ENCODE measurements around the gene FABP1.

The FABP1 gene

DNA sequence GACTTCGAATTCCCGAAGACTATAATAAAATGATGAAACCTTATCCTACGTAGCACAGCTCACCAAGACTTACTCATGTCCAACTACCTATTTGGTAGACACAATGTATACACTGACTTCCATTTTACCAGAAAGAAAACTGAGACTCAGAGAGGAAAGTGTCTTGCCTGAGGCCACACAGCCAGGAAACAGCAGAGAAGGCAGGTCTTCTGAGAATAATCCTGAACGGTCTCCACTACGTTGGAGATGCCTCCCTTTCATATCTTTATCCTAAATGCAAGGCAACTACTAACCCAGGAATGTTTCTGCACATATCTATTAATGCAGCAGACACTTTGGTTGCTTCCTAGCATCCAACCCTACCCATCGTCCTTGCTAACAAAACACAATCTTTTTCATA lies 11.9 kb upstream of the FABP1 start:
- Histone ChIP-seq H3K9me3 (ENCODE audit: control insufficient read depth, low read length) (no peaks in the 10 kb centered on the region), H3K27ac (ENCODE audit: insufficient read depth, low read length, poor library complexity, severe bottlenecking) (no peak overlapping the region), H3K36me3 (ENCODE audit: control insufficient read depth, insufficient read depth, low read length) (no peaks in the 10 kb centered on the region), H3K4me1 (ENCODE audit: control insufficient read depth, insufficient read depth, low read length, poor library complexity, severe bottlenecking) (no peaks in the 10 kb centered on the region), H3K27me3 (replicated peaks; ENCODE audit: control insufficient read depth, insufficient read depth, low read length, poor library complexity, severe bottlenecking) (no peaks in the 10 kb centered on the region), H3K4me3 (ENCODE audit: insufficient read depth, low read depth, low read length, poor library complexity, severe bottlenecking) (no peak overlapping the region)
- no peak for DNase-seq

DNA sequence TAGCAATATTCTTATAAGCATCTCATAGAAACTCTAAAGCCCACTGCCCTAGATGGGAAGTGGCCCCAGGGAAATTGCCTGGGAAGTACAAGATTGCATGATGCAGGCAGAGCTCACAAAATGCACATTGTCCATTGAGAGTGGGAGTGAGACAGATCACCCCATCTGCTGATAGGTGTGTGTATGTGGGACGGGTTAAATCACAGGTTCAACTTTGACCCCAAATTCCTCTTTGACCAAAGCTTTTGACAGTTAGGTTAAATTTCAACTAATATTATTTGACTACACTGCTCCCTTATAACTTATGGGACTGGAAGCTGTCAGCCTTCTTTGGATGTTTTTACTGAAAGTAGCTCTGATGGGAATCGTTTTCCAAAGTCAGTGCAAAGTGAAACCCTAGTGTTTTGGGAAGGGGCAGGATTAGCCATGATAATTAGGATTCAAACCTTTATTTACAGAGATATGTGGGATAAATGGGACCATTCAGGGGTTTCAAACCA lies 11.4 kb upstream of the FABP1 start:
- H3K36me3 ChIP-seq (ENCODE audit: control insufficient read depth, insufficient read depth, low read length): no peaks in the 10 kb centered on the region
- no peak overlapping the region for H3K27ac ChIP-seq (ENCODE audit: insufficient read depth, low read length, poor library complexity, severe bottlenecking)
- H3K9me3 ChIP-seq (ENCODE audit: control insufficient read depth, low read length): no peaks in the 10 kb centered on the region
- H3K27me3 ChIP-seq (replicated peaks; ENCODE audit: control insufficient read depth, insufficient read depth, low read length, poor library complexity, severe bottlenecking): no peaks in the 10 kb centered on the region
- no peak for DNase-seq
- H3K4me3 ChIP-seq (ENCODE audit: insufficient read depth, low read depth, low read length, poor library complexity, severe bottlenecking): no peak overlapping the region
- H3K4me1 ChIP-seq (ENCODE audit: control insufficient read depth, insufficient read depth, low read length, poor library complexity, severe bottlenecking): no peaks in the 10 kb centered on the region

DNA sequence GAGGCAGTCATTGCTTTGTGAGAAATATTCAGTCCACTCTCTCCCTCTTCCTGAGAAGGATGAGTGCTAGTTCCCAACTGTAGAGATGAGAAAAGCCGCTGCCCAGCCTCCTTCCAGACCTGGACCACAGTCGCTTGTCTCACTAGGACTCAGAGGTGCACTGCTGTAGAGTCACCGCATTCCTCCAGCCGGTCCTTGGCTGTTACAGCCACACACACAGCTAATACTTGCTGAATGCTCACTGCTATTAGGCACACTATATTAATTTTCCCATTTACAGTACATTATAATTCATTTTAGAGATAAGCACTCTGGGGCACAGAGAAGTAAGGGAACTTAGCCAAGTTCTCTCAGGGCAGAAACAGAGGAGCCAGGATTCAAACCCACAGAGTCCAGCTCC lies 10.0 kb upstream of the FABP1 start:
- no peaks in the 10 kb centered on the region for H3K27me3 ChIP-seq (replicated peaks; ENCODE audit: control insufficient read depth, insufficient read depth, low read length, poor library complexity, severe bottlenecking)
- no peak for DNase-seq

DNA sequence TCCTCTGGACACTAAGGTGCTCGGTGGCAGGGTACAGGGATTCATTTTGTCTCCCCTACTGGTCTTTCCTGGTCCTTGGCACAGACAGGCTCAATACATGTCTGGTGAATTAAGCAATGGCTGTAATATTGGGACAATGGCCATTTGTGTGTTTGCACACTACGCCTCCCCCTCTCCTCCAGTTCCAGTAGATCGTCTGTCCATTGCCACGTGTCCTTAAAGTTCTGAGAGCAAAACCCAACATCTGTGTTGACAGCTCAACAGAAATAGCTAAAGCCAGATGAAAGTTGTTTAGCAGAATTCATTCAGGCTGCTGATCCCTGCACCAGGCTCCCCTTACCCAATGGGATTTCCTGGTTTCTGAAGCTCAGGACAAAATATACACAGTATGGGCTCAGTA lies 9.0 kb upstream of the FABP1 start:
- Histone ChIP-seq H3K4me3 (ENCODE audit: insufficient read depth, low read depth, low read length, poor library complexity, severe bottlenecking) (no peak overlapping the region), H3K27me3 (replicated peaks; ENCODE audit: control insufficient read depth, insufficient read depth, low read length, poor library complexity, severe bottlenecking) (no peaks in the 10 kb centered on the region), H3K36me3 (ENCODE audit: control insufficient read depth, insufficient read depth, low read length) (no peaks in the 10 kb centered on the region), H3K27ac (ENCODE audit: insufficient read depth, low read length, poor library complexity, severe bottlenecking) (no peak overlapping the region), H3K4me1 (ENCODE audit: control insufficient read depth, insufficient read depth, low read length, poor library complexity, severe bottlenecking) (no peaks in the 10 kb centered on the region), H3K9me3 (ENCODE audit: control insufficient read depth, low read length) (no peaks in the 10 kb centered on the region)
- DNase-seq: no peak

More for the DNA sequence above, 10.0 kb upstream of the FABP1 start:
- Histone ChIP-seq H3K36me3 (ENCODE audit: control insufficient read depth, insufficient read depth, low read length) (no peaks in the 10 kb centered on the region), H3K4me1 (ENCODE audit: control insufficient read depth, insufficient read depth, low read length, poor library complexity, severe bottlenecking) (no peaks in the 10 kb centered on the region), H3K27ac (ENCODE audit: insufficient read depth, low read length, poor library complexity, severe bottlenecking) (no peak overlapping the region), H3K4me3 (ENCODE audit: insufficient read depth, low read depth, low read length, poor library complexity, severe bottlenecking) (no peak overlapping the region), H3K9me3 (ENCODE audit: control insufficient read depth, low read length) (no peaks in the 10 kb centered on the region)

DNA sequence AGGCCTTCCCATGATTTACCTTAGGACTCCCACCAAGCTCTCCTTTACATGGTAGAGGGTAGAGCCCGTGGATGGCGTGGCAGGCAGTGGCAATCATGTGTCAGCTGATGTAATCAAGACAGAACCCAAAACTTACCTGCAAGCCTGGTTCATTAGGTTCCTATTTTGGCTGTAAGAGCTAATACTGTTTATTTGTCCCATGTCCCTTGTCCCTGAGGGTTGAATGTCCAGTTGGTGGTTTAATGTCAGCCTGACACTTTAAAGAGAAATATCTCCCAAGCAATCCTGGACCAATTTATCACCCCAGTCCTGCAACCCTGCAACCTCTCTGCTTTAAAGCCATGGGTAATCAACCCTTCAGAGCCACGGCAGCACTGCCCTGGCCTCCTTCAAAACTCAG lies 6.0 kb upstream of the FABP1 start:
- no peaks in the 10 kb centered on the region for H3K27me3 ChIP-seq (replicated peaks; ENCODE audit: control insufficient read depth, insufficient read depth, low read length, poor library complexity, severe bottlenecking)
- no peak for DNase-seq
- no peaks in the 10 kb centered on the region for H3K9me3 ChIP-seq (ENCODE audit: control insufficient read depth, low read length)
- H3K27ac ChIP-seq (ENCODE audit: insufficient read depth, low read length, poor library complexity, severe bottlenecking): no peak overlapping the region
- H3K36me3 ChIP-seq (ENCODE audit: control insufficient read depth, insufficient read depth, low read length): no peaks in the 10 kb centered on the region
- H3K4me1 ChIP-seq (ENCODE audit: control insufficient read depth, insufficient read depth, low read length, poor library complexity, severe bottlenecking): no peaks in the 10 kb centered on the region
- no peak overlapping the region for H3K4me3 ChIP-seq (ENCODE audit: insufficient read depth, low read depth, low read length, poor library complexity, severe bottlenecking)

DNA sequence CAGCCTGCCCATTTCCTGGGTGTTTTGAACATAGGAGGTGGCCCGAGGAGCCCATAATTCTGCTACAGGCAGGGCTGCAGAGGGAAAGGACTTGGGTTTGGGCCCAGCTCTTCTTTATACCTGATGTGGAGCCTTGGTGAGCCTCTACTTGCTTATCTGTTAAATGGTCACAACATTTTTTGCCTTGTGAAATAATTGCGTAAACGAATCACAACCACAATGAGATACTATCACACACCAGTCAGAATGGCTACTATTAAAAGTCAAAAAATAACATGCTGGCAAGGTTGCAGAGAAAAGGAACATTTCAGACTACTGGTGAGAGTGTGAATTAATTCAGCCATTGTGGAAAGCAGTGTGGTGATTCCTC lies 4.1 kb upstream of the FABP1 start:
- Histone ChIP-seq H3K36me3 (ENCODE audit: control insufficient read depth, insufficient read depth, low read length) (no peaks in the 10 kb centered on the region), H3K9me3 (ENCODE audit: control insufficient read depth, low read length) (no peaks in the 10 kb centered on the region), H3K4me1 (ENCODE audit: control insufficient read depth, insufficient read depth, low read length, poor library complexity, severe bottlenecking) (no peaks in the 10 kb centered on the region), H3K27me3 (replicated peaks; ENCODE audit: control insufficient read depth, insufficient read depth, low read length, poor library complexity, severe bottlenecking) (no peaks in the 10 kb centered on the region), H3K4me3 (ENCODE audit: insufficient read depth, low read depth, low read length, poor library complexity, severe bottlenecking) (no peak overlapping the region), H3K27ac (ENCODE audit: insufficient read depth, low read length, poor library complexity, severe bottlenecking) (no peak overlapping the region)
- DNase-seq: no peak

DNA sequence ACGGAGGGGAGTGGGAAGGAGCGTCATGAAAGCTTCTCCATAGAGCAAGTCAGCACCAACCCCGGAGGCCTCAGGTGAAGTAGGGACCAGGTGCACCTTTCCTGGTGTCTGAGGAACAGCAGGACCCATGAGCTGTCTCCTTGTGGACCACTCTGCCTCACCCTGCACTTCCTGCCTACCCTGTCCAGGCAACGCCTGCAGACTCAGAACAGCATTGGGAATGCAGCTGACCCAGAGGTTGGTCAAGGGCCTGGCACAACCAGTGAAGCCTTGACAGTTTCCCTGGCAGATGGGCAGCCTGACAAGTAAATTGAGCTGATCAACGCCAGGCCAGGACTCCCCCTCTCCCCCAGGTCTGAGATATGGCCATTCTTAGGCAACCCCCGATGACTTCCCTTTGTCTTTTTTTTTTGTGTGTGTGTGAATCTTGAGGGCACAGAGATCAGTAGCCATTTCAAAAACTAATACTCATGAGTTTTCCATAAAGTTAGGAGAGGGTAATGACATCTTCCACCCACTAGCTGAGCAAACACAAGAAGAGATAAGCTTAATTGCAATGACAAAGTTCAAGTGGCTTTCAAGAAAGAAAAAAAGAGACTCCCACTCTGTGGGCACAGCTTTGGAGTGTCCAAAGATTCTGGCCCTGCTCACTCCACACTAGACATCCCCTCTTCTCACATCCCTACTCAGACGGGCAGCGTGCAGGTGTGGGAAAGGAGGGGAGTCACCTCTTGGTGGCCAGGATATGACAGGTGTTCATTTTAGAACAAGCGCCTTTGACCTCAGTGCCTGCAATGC lies 3.5 kb upstream of the FABP1 start:
- no peaks in the 10 kb centered on the region for H3K36me3 ChIP-seq (ENCODE audit: control insufficient read depth, insufficient read depth, low read length)
- no peaks in the 10 kb centered on the region for H3K4me1 ChIP-seq (ENCODE audit: control insufficient read depth, insufficient read depth, low read length, poor library complexity, severe bottlenecking)
- no peak overlapping the region for H3K27ac ChIP-seq (ENCODE audit: insufficient read depth, low read length, poor library complexity, severe bottlenecking)
- no peak overlapping the region for H3K4me3 ChIP-seq (ENCODE audit: insufficient read depth, low read depth, low read length, poor library complexity, severe bottlenecking)
- no peak for DNase-seq
- H3K27me3 ChIP-seq (replicated peaks; ENCODE audit: control insufficient read depth, insufficient read depth, low read length, poor library complexity, severe bottlenecking): no peaks in the 10 kb centered on the region
- H3K9me3 ChIP-seq (ENCODE audit: control insufficient read depth, low read length): no peaks in the 10 kb centered on the region

DNA sequence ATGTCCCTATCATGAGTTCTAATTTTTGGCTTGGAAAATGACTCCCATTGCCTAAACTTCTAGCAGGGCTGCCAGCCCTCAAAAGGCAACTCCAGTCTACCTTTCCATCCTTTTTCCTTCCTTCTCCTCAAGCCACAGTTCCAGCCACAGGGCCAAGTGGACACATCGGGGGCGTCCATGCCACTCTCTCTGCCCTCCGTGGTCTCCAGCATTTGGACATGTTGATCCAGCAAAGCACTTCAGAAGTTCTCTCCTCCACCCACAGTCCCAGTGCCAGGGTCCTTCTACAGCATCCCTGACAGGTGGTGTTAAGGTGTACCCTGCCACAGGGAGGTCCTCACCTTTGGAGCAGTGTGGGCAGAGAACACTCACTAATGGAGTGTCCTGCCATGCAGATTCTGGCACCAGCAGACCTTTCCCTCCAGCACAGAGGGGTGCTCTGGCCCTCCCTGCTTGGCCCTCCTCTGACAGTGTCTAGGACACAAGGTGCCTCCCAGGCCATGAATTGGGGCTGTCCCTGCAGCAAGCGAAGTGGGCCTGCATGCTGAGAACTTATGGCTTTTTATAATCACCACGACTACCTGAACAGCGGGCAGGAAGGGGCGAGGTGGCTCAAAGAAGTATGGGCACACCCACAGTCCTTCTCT lies 1.6 kb upstream of the FABP1 start:
- Histone ChIP-seq H3K36me3 (ENCODE audit: control insufficient read depth, insufficient read depth, low read length) (no peaks in the 10 kb centered on the region), H3K4me3 (ENCODE audit: insufficient read depth, low read depth, low read length, poor library complexity, severe bottlenecking) (no peak overlapping the region), H3K9me3 (ENCODE audit: control insufficient read depth, low read length) (no peaks in the 10 kb centered on the region), H3K27ac (ENCODE audit: insufficient read depth, low read length, poor library complexity, severe bottlenecking) (no peak overlapping the region), H3K4me1 (ENCODE audit: control insufficient read depth, insufficient read depth, low read length, poor library complexity, severe bottlenecking) (no peaks in the 10 kb centered on the region), H3K27me3 (replicated peaks; ENCODE audit: control insufficient read depth, insufficient read depth, low read length, poor library complexity, severe bottlenecking) (no peaks in the 10 kb centered on the region)
- DNase-seq: no peak

DNA sequence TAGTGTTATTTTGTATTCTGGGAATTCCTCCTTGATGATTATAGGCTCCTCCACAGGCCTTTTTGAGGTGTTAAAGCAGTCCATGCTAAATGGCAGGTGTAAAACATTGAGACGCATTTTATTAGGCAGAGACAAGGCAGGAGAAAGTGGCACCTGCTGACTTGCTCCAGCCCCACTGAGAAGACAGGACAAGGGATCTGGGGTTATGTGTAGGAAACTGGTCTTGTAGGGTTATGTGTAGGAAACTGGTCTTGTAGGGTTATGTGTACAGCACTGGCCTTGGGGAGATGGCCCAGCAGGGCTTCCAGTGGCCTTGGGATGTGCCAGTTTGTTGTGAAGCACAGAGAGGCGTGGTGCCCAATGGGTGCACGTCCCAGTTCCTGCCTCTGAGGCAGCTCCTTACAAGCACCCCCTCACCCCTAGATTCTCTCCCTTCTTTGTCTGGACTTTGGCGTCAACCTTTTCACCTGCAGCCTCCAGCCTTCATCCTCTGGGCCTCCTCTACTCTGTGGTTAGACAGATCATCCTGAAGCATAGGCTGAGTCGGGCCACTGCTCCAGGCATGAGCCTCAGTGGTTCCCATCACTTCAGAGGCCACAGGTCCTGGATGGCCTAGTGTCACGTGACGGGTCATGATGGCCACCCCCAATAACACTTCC lies 921 bp upstream of the FABP1 start:
- Histone ChIP-seq H3K27ac (ENCODE audit: insufficient read depth, low read length, poor library complexity, severe bottlenecking) (no peak overlapping the region), H3K27me3 (replicated peaks; ENCODE audit: control insufficient read depth, insufficient read depth, low read length, poor library complexity, severe bottlenecking) (no peaks in the 10 kb centered on the region), H3K4me3 (ENCODE audit: insufficient read depth, low read depth, low read length, poor library complexity, severe bottlenecking) (no peak overlapping the region), H3K36me3 (ENCODE audit: control insufficient read depth, insufficient read depth, low read length) (no peaks in the 10 kb centered on the region), H3K9me3 (ENCODE audit: control insufficient read depth, low read length) (no peaks in the 10 kb centered on the region), H3K4me1 (ENCODE audit: control insufficient read depth, insufficient read depth, low read length, poor library complexity, severe bottlenecking) (no peaks in the 10 kb centered on the region)
- no peak for DNase-seq

DNA sequence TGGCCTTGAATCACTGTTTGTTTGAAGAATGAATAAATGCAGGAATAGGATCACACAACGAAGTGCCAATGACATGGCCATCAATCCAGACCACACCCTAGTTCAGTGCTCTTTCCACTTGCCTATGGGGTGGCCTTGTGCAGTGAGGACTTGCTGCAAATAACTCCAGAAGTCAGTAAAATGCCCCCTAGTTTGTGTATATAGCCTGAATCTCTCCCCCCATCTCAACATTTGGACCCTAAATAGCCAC lies 299 bp downstream of the FABP1 start:
- Histone ChIP-seq H3K4me3 (ENCODE audit: insufficient read depth, low read depth, low read length, poor library complexity, severe bottlenecking) (no peak overlapping the region), H3K27ac (ENCODE audit: insufficient read depth, low read length, poor library complexity, severe bottlenecking) (no peak overlapping the region), H3K4me1 (ENCODE audit: control insufficient read depth, insufficient read depth, low read length, poor library complexity, severe bottlenecking) (no peaks in the 10 kb centered on the region), H3K9me3 (ENCODE audit: control insufficient read depth, low read length) (no peaks in the 10 kb centered on the region), H3K27me3 (replicated peaks; ENCODE audit: control insufficient read depth, insufficient read depth, low read length, poor library complexity, severe bottlenecking) (no peaks in the 10 kb centered on the region), H3K36me3 (ENCODE audit: control insufficient read depth, insufficient read depth, low read length) (no peaks in the 10 kb centered on the region)
- DNase-seq: no peak
